ENCODE measurements around the gene RFC2.
"Not testable (repeated sequence)": the region's sequence is repeated elsewhere in the genome, so short reads cannot be mapped to it uniquely, and the experiment has no call there.

The RFC2 gene

GRCh38 chr7:74216361-74216761 is 37.8 kb downstream of the RFC2 start:
- DNase-seq, result no peak

DNA sequence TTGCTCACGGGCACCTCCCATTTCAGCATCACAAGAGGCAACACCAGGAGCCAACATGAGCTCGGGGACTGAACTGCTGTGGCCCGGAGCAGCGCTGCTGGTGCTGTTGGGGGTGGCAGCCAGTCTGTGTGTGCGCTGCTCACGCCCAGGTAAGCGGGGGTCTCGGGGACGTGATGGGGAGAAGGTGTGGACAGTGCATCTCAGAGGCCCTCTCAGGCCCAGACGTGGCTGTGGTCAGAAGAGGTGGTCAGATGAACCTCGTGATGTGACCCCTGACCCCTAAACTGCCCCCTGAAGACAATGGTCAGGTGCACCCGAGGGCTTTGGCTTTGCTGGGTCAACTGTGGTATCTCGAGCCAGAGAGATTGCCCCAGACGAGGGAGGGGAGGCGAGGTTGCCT is 38.3 kb downstream of the RFC2 start:
- DNase-seq, result no peak

- no peak for DNase-seq
Observed at GRCh38 chr7:74214816-74215630, 39.2 kb downstream of the RFC2 start.

DNA sequence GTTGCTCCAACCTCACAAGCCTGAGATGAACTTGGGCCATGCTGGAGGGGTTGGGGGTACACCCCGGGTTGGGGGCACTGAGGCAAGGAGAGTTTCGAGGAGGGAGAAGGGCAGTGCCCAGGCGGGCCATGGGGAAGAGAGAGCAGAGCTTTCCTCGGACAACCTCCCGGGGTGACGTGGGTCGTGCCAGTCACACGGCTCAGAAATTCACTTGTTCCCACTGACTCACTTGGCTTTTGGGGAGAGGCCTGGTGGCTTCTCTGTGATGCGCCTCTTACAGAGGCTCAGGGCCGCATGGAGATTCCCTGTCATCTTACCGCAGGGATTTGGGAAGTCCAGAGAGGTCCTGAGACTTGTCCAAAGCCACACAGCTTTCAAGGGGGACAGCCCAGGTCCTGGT is 41.5 kb downstream of the RFC2 start:
- no peak for DNase-seq

DNA sequence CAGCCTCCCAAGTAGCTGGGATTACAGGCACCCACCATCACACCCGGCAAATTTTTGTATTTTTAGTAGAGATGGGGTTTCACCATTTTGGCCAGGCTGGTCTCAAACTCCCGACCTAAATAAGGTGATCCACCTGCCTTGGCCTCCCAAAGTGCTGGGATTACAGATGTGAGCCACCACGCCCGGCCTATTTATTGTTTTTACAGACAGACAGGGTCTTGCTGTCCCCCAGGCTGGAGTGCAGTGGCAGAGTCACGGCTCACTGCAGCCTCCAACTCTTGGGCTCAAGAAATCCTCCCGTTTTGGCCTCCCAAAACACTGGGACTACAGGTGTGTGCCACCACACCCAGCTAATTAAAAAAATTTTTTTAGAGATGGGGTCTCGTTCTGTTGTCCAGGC is 46.0 kb downstream of the RFC2 start:
- DNase-seq, result not testable (repeated sequence)

GRCh38 chr7:74207586-74207985 is 46.6 kb downstream of the RFC2 start:
- DNase-seq, result no peak

DNA sequence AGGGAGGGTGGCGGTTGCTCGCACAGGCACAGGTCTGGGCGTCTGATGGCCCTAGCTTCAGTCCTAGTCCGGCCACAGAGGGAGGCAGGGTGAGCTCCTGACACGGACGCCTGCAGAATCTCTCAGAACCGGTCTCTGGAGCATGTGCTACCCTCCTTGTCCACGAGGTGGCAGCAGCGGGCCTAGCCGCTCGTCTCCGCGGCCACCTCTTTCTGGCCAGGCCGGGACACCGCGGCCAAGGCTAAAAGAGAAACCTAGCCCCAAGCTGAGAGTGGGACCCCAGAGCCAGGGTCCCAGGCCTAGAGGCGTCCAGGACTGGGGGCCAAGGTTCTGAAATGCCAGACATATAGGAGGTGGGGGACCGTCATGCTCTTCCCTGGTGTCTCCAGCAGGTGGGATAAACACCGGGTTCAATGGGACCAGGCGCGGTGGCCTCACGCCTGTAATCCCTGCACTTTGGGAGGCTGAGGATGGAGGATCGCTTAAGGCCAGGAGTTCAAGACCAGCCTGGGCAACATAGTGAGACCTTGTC is 47.5 kb downstream of the RFC2 start:
- DNase-seq, result peak; percentile 93

- DNase-seq, result not testable (repeated sequence)
Observed at GRCh38 chr7:74206052-74206451, 48.1 kb downstream of the RFC2 start.

DNA sequence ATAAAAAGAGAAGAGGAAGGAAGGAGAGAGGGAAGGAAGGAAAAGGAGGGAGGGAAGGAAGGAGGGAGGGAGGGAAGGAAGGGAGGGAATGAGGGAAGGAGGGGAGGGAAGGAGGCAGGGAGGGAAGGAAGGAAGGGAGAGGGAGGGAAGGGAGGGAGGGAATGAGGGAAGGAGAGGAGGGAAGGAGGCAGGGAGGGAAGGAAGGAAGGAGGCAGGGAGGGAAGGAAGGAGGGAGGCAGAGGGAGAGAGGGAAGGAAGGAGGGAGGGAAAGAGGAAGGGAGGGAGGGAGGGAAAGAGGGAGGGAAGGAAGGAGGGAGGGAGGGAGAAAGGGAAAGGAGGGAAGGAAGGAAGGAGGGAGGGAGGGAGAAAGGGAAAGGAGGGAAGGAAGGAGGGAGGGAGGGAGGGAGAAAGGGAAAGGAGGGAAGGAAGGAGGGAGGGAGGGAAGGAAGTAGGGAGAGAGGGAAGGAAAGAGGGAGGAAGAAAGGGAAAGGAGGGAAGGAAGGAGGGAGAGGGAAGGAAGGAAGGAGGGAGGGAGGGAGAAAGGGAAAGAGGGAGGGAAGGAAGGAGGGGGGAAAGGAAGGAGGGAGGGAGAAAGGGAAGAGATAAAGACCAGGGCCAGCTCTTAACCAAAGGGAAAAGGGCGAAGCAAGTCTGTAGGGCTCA is 50.1 kb downstream of the RFC2 start:
- no peak for DNase-seq

DNA sequence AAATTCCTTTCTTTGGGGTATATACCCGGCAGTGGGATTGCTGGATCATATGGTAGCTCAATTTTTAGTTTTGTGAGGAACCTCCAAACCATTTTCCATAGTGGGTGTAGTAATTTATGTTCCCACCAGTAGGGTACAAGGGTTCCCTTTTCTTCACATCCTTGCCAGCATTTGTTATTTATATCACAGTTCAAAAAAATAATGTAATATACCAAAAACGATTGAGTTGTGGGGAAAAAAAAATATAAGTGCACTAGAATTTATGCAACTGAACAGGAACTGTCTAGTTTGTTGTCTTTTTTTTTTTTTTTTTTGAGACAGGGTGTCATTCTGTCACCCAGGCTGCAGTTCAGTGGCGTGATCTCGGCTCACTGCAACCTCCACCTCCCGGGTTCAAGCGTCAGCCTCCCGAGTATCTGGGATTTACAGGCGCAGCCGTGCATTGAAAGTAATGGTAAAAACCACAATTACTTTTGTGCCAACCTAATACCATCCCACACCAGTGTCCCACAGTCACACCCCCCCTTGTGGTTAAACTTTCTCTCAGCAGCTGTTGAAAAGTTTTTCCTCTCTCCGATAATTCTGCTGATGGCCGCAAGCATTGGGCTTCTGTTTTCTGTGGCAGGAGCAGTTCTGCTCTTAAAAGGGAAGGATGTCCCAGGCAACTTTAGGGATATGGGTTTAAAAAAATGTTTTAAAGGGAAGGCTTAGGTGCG is 51.2 kb downstream of the RFC2 start:
- no peak for DNase-seq

DNA sequence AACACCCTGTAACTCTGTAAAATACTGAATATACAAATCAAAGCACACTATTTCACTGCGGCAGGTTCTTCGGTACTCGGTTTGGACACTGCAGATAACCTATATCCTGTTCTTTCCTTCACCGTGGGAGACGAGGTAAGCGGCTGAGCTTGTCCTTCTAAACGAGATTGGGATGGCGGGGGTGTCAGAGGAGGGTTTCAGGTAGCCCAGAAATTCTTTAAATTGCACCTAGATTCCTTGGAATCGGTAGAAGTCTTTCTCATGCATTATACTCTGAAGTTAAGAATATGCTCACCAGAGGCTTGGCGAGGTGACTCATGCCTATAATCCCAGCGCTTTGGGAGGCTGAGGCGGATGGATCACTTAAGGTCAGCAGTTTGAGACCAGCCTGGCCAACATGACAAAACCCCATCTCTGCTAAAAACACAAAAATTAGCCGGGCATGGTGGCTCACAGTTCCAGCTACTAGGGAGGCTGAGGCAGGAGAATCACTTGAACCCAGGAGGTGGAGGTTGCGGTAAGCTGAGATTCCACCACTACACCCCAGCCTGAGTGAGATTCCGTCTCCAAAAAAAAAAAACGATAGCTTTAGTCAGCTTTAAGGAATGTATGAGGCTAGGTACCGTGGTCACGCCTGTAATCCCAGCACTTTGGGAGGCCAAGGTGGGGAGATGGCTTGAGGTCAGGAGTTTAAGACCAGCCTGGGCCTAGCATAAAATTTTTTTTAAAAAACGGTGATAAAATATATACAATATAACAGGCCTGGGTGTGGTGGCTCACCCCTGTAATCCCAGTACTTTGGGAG is 54.4 kb downstream of the RFC2 start:
- no peak for DNase-seq

DNA sequence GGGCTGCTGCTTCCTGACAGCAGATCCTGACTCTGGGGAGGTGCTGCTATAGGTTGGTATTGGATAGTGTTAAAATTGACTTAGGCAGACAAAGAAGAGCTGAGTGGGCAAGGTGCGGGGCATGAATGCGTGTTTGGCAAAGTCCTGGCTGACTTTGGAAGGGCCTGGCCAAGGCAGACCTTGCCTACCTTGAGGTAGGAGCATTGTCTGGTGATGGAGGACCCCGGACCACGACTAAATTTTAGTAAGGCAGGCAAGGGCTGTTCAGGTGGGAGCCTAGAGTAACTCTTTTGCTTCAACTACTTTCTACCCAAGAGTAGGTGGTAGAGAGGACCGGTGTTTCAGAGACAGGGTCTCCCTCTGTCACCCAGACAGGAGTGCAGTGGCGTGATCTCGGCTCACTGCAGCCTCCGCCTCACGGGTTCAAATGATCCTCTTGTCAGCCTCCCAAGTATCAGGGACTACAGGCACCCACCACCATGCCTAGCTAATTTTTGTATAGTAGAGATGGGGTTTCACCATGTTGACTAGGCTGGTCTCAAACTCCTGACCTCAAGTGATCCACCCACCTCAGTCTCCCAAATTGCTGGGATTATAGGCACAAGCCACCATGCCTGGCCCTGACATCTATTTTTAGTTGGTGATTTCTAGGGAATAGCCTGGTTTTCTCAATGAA is 56.6 kb downstream of the RFC2 start:
- DNase-seq, result no peak

GRCh38 chr7:74195968-74196654 is 58.1 kb downstream of the RFC2 start:
- DNase-seq, result not testable (repeated sequence)

GRCh38 chr7:74195139-74195860 is 58.9 kb downstream of the RFC2 start:
- DNase-seq, result not testable (repeated sequence)

- no peak for DNase-seq
Observed at GRCh38 chr7:74194686-74195085, 59.5 kb downstream of the RFC2 start.

GRCh38 chr7:74193913-74194312 is 60.3 kb downstream of the RFC2 start:
- no peak for DNase-seq

- no peak for DNase-seq
Observed at GRCh38 chr7:74193054-74193453, 61.1 kb downstream of the RFC2 start.

DNA sequence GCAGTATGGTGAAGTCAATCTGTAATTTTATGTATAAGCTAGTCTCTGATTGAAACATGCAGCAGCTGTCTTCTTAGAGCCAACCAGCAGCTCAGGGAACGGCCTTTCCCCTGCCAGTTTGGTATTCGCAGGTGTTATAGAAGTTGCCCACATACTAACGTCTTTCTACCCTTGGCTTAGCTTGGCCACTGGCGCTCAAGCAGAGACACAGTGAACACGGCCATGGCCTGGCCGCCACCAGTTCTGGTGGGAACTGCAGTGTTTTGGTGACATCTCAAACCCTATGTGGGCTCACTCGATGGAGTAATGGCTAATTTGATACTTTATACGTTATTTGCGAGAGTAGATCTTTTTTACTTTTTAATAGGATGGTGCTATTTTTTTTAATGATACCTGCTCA is 63.0 kb downstream of the RFC2 start:
- DNase-seq, result no peak

DNA sequence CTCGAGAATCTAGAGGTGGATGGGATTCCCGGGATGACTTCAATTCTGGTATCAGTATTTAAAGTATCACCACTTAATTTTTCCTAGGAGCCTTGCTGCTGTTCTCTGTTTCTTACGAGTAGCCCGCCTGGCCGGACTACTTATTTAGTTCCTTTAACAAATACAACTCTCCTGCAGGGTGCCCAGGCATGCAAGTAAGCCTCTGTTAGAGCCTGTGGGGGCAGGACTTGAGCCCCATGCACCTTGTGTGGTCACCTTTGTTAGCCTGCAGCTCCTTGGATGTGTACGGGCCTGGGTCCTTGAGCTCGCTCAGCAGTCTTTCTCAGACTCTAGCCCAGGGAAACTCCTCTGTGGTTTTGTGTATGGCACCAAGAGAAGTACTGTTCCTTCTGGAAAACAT is 63.9 kb downstream of the RFC2 start:
- no peak for DNase-seq

- no peak for DNase-seq
Observed at GRCh38 chr7:74187915-74188675, 66.1 kb downstream of the RFC2 start.

Data from activated CD4-positive, CD25-positive, alpha-beta regulatory T cell treated with anti-CD3 and anti-CD28 coated beads, Interleukin-2, amount 50 U/mL, for 72 hours (primary cell).